ENCODE measurements around the gene NRG3.

Gene NRG3

GRCh38 chr10:82492647-82493046, 617.7 kb downstream of the NRG3 start:
- Mint-ChIP-seq H3K9me3 (peaks cover 0 to 8% of the 10 kb centered on the region in 2 donors), H3K4me1 (no peaks in the 10 kb centered on the region), H3K4me3 (no peak overlapping the region), H3K27me3 (no peaks in the 10 kb centered on the region), H3K36me3 (no peaks in the 10 kb centered on the region), H3K27ac (no peak overlapping the region)
- ATAC-seq (replicated peaks) (no peak), DNase-seq (no peak)

- no peak overlapping the region for H3K4me3 Mint-ChIP-seq
These were observed 621.1 kb downstream of the NRG3 start for GRCh38 chr10:82496114-82496513.

GRCh38 chr10:82497439-82497838, 622.4 kb downstream of the NRG3 start:
- Mint-ChIP-seq H3K4me3 (no peak overlapping the region), H3K4me1 (no peaks in the 10 kb centered on the region), H3K9me3 (peaks cover 0 to 5% of the 10 kb centered on the region in 2 donors), H3K27ac (no peak overlapping the region), H3K36me3 (no peaks in the 10 kb centered on the region), H3K27me3 (no peaks in the 10 kb centered on the region)
- ATAC-seq (replicated peaks) (no peak), DNase-seq (no peak)

More at GRCh38 chr10:82496114-82496513, 621.1 kb downstream of the NRG3 start:
- no peaks in the 10 kb centered on the region for H3K36me3 Mint-ChIP-seq
- no peak for ATAC-seq (replicated peaks)
- H3K9me3 Mint-ChIP-seq: peaks cover 0 to 7% of the 10 kb centered on the region in 2 donors
- no peaks in the 10 kb centered on the region for H3K27me3 Mint-ChIP-seq
- DNase-seq: no peak
- no peaks in the 10 kb centered on the region for H3K4me1 Mint-ChIP-seq
- no peak overlapping the region for H3K27ac Mint-ChIP-seq

GRCh38 chr10:82498976-82499375, 624.0 kb downstream of the NRG3 start:
- Mint-ChIP-seq H3K36me3 (no peaks in the 10 kb centered on the region), H3K4me1 (no peaks in the 10 kb centered on the region), H3K27me3 (no peaks in the 10 kb centered on the region), H3K4me3 (no peak overlapping the region), H3K27ac (no peak overlapping the region), H3K9me3 (peaks cover 0 to 3% of the 10 kb centered on the region in 2 donors)
- no peak for ATAC-seq (replicated peaks)
- DNase-seq: no peak

- Mint-ChIP-seq H3K27me3 (no peaks in the 10 kb centered on the region), H3K27ac (no peak overlapping the region), H3K36me3 (no peaks in the 10 kb centered on the region), H3K4me3 (no peak overlapping the region), H3K9me3 (peaks cover 3 to 4% of the 10 kb centered on the region in 2 donors), H3K4me1 (no peaks in the 10 kb centered on the region)
- DNase-seq (no peak), ATAC-seq (replicated peaks) (no peak)
These were observed 630.0 kb downstream of the NRG3 start for GRCh38 chr10:82505009-82505408.

- peaks cover 3 to 4% of the 10 kb centered on the region in 2 donors for H3K9me3 Mint-ChIP-seq
- no peak for ATAC-seq (replicated peaks)
These were observed 631.8 kb downstream of the NRG3 start for GRCh38 chr10:82506680-82507376.

GRCh38 chr10:82515256-82515655, 640.3 kb downstream of the NRG3 start:
- no peaks in the 10 kb centered on the region for H3K27me3 Mint-ChIP-seq
- no peak overlapping the region for H3K27ac Mint-ChIP-seq
- no peaks in the 10 kb centered on the region for H3K36me3 Mint-ChIP-seq
- no peak overlapping the region for H3K4me3 Mint-ChIP-seq
- no peaks in the 10 kb centered on the region for H3K4me1 Mint-ChIP-seq
- peaks cover 0 to 8% of the 10 kb centered on the region in 2 donors for H3K9me3 Mint-ChIP-seq
- DNase-seq (no peak), ATAC-seq (replicated peaks) (no peak)

More at GRCh38 chr10:82506680-82507376, 631.8 kb downstream of the NRG3 start:
- H3K27ac Mint-ChIP-seq: no peak overlapping the region
- no peaks in the 10 kb centered on the region for H3K27me3 Mint-ChIP-seq
- H3K4me3 Mint-ChIP-seq: no peak overlapping the region
- no peaks in the 10 kb centered on the region for H3K4me1 Mint-ChIP-seq
- no peaks in the 10 kb centered on the region for H3K36me3 Mint-ChIP-seq
- no peak for DNase-seq

- H3K27me3 Mint-ChIP-seq: no peaks in the 10 kb centered on the region
- H3K9me3 Mint-ChIP-seq: no peaks in the 10 kb centered on the region
- no peak overlapping the region for H3K4me3 Mint-ChIP-seq
- no peak overlapping the region for H3K27ac Mint-ChIP-seq
- no peaks in the 10 kb centered on the region for H3K36me3 Mint-ChIP-seq
- ATAC-seq (replicated peaks) (no peak), DNase-seq (no peak)
- no peaks in the 10 kb centered on the region for H3K4me1 Mint-ChIP-seq
These were observed 654.1 kb downstream of the NRG3 start for GRCh38 chr10:82529062-82529461.

GRCh38 chr10:82535457-82535856, 660.5 kb downstream of the NRG3 start:
- no peak for DNase-seq
- ATAC-seq (replicated peaks): no peak
- Mint-ChIP-seq H3K4me3 (no peak overlapping the region), H3K4me1 (no peaks in the 10 kb centered on the region), H3K27ac (no peak overlapping the region), H3K27me3 (no peaks in the 10 kb centered on the region), H3K36me3 (no peaks in the 10 kb centered on the region), H3K9me3 (no peaks in the 10 kb centered on the region)

GRCh38 chr10:82536668-82537067, 661.7 kb downstream of the NRG3 start:
- Mint-ChIP-seq H3K27me3 (no peaks in the 10 kb centered on the region), H3K9me3 (no peaks in the 10 kb centered on the region), H3K36me3 (no peaks in the 10 kb centered on the region), H3K27ac (no peak overlapping the region), H3K4me1 (no peaks in the 10 kb centered on the region), H3K4me3 (no peak overlapping the region)
- ATAC-seq (replicated peaks) (no peak), DNase-seq (no peak)

GRCh38 chr10:82538272-82538671, 663.3 kb downstream of the NRG3 start:
- Mint-ChIP-seq H3K36me3 (no peaks in the 10 kb centered on the region), H3K27me3 (no peaks in the 10 kb centered on the region), H3K4me1 (no peaks in the 10 kb centered on the region), H3K9me3 (no peaks in the 10 kb centered on the region), H3K4me3 (no peak overlapping the region), H3K27ac (no peak overlapping the region)
- ATAC-seq (replicated peaks): no peak
- DNase-seq: no peak

GRCh38 chr10:82543631-82544030, 668.6 kb downstream of the NRG3 start:
- H3K27me3 Mint-ChIP-seq: no peaks in the 10 kb centered on the region
- H3K4me1 Mint-ChIP-seq: no peaks in the 10 kb centered on the region
- ATAC-seq (replicated peaks): no peak
- H3K27ac Mint-ChIP-seq: no peak overlapping the region
- DNase-seq: no peak
- H3K4me3 Mint-ChIP-seq: no peak overlapping the region
- H3K36me3 Mint-ChIP-seq: no peaks in the 10 kb centered on the region
- peaks cover 0 to 5% of the 10 kb centered on the region in 2 donors for H3K9me3 Mint-ChIP-seq

GRCh38 chr10:82544377-82544776, 669.4 kb downstream of the NRG3 start:
- no peak for DNase-seq
- ATAC-seq (replicated peaks): no peak
- Mint-ChIP-seq H3K36me3 (no peaks in the 10 kb centered on the region), H3K27ac (no peak overlapping the region), H3K27me3 (no peaks in the 10 kb centered on the region), H3K4me1 (no peaks in the 10 kb centered on the region), H3K9me3 (peaks cover 0 to 5% of the 10 kb centered on the region in 2 donors), H3K4me3 (no peak overlapping the region)

- DNase-seq: no peak
- H3K4me1 Mint-ChIP-seq: no peaks in the 10 kb centered on the region
- H3K27ac Mint-ChIP-seq: no peak overlapping the region
- no peak for ATAC-seq (replicated peaks)
- no peaks in the 10 kb centered on the region for H3K36me3 Mint-ChIP-seq
- H3K4me3 Mint-ChIP-seq: no peak overlapping the region
- H3K27me3 Mint-ChIP-seq: no peaks in the 10 kb centered on the region
- peaks cover 0 to 2% of the 10 kb centered on the region in 2 donors for H3K9me3 Mint-ChIP-seq
These were observed 676.5 kb downstream of the NRG3 start for GRCh38 chr10:82551506-82551905.

- DNase-seq (no peak), ATAC-seq (replicated peaks) (no peak)
- no peaks in the 10 kb centered on the region for H3K36me3 Mint-ChIP-seq
- H3K4me1 Mint-ChIP-seq: no peaks in the 10 kb centered on the region
- no peak overlapping the region for H3K4me3 Mint-ChIP-seq
- no peak overlapping the region for H3K27ac Mint-ChIP-seq
- H3K27me3 Mint-ChIP-seq: no peaks in the 10 kb centered on the region
- H3K9me3 Mint-ChIP-seq: peaks cover 0 to 2% of the 10 kb centered on the region in 2 donors
These were observed 677.3 kb downstream of the NRG3 start for GRCh38 chr10:82552267-82552666.
